Liver (tissue), 9 donors: ENCODE results near the gene ASXL2. TPM values are rescaled to one million over a fixed set of nuclear protein-coding genes. Genes with fewer than 3 reads are reported as not detected.

ENCODE experiments used
- DNase-seq: peaks from one replicate; pipeline ENCODE4 v3.0.0-alpha.2; 2017; ENCODE audit warnings: low spot score
- H3K27ac ChIP-seq, 2 donors: one replicate each; pipeline ENCODE4 v1.7.0; 2013; ENCODE audit warnings: inconsistent platforms in 2 of 2, low read length in 2 of 2, control low read depth in 1 of 2, low read depth in 1 of 2, mild to moderate bottlenecking in 1 of 2
- H3K27me3 ChIP-seq, 4 donors: one replicate each; pipeline versions ENCODE4 v1.6.1 to v1.7.0; 2013; ENCODE audit warnings: low read length in 3 of 4, inconsistent platforms in 1 of 4, mild to moderate bottlenecking in 1 of 4, moderate library complexity in 1 of 4; ENCODE audit not compliant: control insufficient read depth in 4 of 4, insufficient read depth in 4 of 4
- H3K36me3 ChIP-seq, 4 donors: one replicate each; pipeline versions ENCODE4 v1.6.1 to v1.7.0; 2013; ENCODE audit warnings: low read length in 3 of 4, mild to moderate bottlenecking in 3 of 4, low read depth in 1 of 4, moderate library complexity in 1 of 4; ENCODE audit not compliant: control insufficient read depth in 4 of 4, insufficient read depth in 3 of 4
- H3K4me1 ChIP-seq, 4 donors: one replicate each; pipeline versions ENCODE4 v1.6.1 to v1.7.0; 2013; ENCODE audit warnings: low read length in 3 of 4, mild to moderate bottlenecking in 3 of 4, moderate library complexity in 1 of 4; ENCODE audit not compliant: control insufficient read depth in 4 of 4, insufficient read depth in 4 of 4
- H3K4me3 ChIP-seq, 3 donors: one replicate each; pipeline versions ENCODE4 v1.6.1 to v1.7.0; 2013; ENCODE audit warnings: low read length in 3 of 3, control low read depth in 1 of 3, low read depth in 1 of 3, mild to moderate bottlenecking in 1 of 3
- H3K9ac ChIP-seq, 2 donors: one replicate each; pipeline ENCODE4 v1.7.0; 2013; ENCODE audit warnings: low read length in 2 of 2, mild to moderate bottlenecking in 2 of 2, moderate library complexity in 2 of 2, control low read depth in 1 of 2, low read depth in 1 of 2
- H3K9me3 ChIP-seq, 4 donors: one replicate each; pipeline versions ENCODE4 v1.6.1 to v1.7.0; 2013; ENCODE audit warnings: low read length in 3 of 4; ENCODE audit not compliant: control insufficient read depth in 4 of 4
- CTCF ChIP-seq: fragments of 150-350 bp; IDR thresholded peaks from 2 replicates; pipeline ENCODE4 v1.5.1; 2017; ENCODE audit warnings: improper control_type of control experiment, low read depth, low read length; ENCODE audit not compliant: missing input control
- EGR1 ChIP-seq, 2 donors: IDR thresholded peaks; 2 replicates each; pipeline ENCODE4 v1.6.1; 2016 to 2018; ENCODE audit warnings: antibody characterized with exemption in 2 of 2, low read depth in 2 of 2
- FOXA2 ChIP-seq: IDR thresholded peaks from 2 replicates; pipeline ENCODE4 v1.6.1; 2016; ENCODE audit warnings: antibody characterized with exemption
- GABPA ChIP-seq, 2 donors: IDR thresholded peaks in 1 of 2; conservative IDR thresholded peaks in 1 of 2; 2 replicates each; pipeline ENCODE4 v1.6.1; 2016; ENCODE audit warnings: antibody characterized with exemption in 2 of 2, mild to moderate bottlenecking in 1 of 2, moderate library complexity in 1 of 2
- HNF4A ChIP-seq, 2 donors: conservative IDR thresholded peaks; 2 replicates each; pipeline ENCODE4 v1.6.1; 2016; ENCODE audit warnings: antibody characterized with exemption in 2 of 2, mild to moderate bottlenecking in 2 of 2
- HNF4G ChIP-seq: IDR thresholded peaks from 2 replicates; pipeline ENCODE4 v1.6.1; 2016; ENCODE audit warnings: antibody characterized with exemption
- JUND ChIP-seq, 2 donors: IDR thresholded peaks; 2 replicates each; pipeline ENCODE4 v1.6.1; 2016; ENCODE audit warnings: antibody characterized with exemption in 2 of 2
- MAX ChIP-seq: IDR thresholded peaks from 2 replicates; pipeline ENCODE4 v1.6.1; 2016; ENCODE audit warnings: antibody characterized with exemption
- NR2F2 ChIP-seq: IDR thresholded peaks from 2 replicates; pipeline ENCODE4 v1.6.1; 2016; ENCODE audit warnings: antibody characterized with exemption
- RAD21 ChIP-seq, 2 donors: IDR thresholded peaks; 2 replicates each; pipeline ENCODE4 v1.6.1; 2016; ENCODE audit warnings: antibody characterized with exemption in 2 of 2, mild to moderate bottlenecking in 2 of 2
- REST ChIP-seq: IDR thresholded peaks from 2 replicates; pipeline ENCODE4 v1.6.1; 2016; ENCODE audit warnings: antibody characterized with exemption, mild to moderate bottlenecking
- RXRA ChIP-seq, 2 donors: IDR thresholded peaks; 2 replicates each; pipeline ENCODE4 v1.6.1; 2017 to 2018; ENCODE audit warnings: antibody characterized with exemption in 2 of 2, mild to moderate bottlenecking in 1 of 2
- SP1 ChIP-seq: IDR thresholded peaks from 2 replicates; pipeline ENCODE4 v1.6.1; 2018; ENCODE audit warnings: antibody characterized with exemption, mild to moderate bottlenecking
- TAF1 ChIP-seq: conservative IDR thresholded peaks from 2 replicates; pipeline ENCODE4 v1.6.1; 2016; ENCODE audit warnings: antibody characterized with exemption, mild to moderate bottlenecking
- YY1 ChIP-seq: IDR thresholded peaks from 2 replicates; pipeline ENCODE4 v1.6.1; 2016; ENCODE audit warnings: antibody characterized with exemption, mild to moderate bottlenecking
- ZBTB33 ChIP-seq: IDR thresholded peaks from 2 replicates; pipeline ENCODE4 v1.6.1; 2016; ENCODE audit warnings: antibody characterized with exemption
- WGBS: extraction: QIAGEN DNeasy Blood & Tissue Kit; methylation state at CpG from one replicate; pipeline ENCODE4 v1.1.7; 2013; 5-methylcytosine and 5-hydroxymethylcytosine counted together
- polyA plus RNA-seq, 2 donors: library from polyadenylated mRNA; stranded (reverse) in 1 of 2; unstranded in 1 of 2; fragments of 200-250 nt in 1 of 2; fragments of >200 nt in 1 of 2; fragmentation: Nextera tagmentation in 1 of 2; extraction: Ambion mirVana in 1 of 2; gene quantifications; one replicate each; pipeline versions ENCODE4 v1.2.1 to v1.2.3, GENCODE V29; 2013 to 2015
- total RNA-seq, 2 donors: library from RNA; depleted of rRNA; stranded (reverse); fragments of >200 nt; gene quantifications; one replicate each; pipeline ENCODE4 v1.2.3, GENCODE V29; 2014
- donor health status: healthy.
- donor health status: healthy.
- donor health status: healthy.
- donor health status: healthy.
- donor health status: healthy.

ASXL2 gene
- total and polyA plus RNA-seq, 4 donors = 2.4 to 7.3 (median 4.4) TPM

- H3K4me1 ChIP-seq = peaks cover 7 to 22% (median 17%) of the 10 kb centered on the region in 4 donors
- no peak for DNase-seq
- peaks cover 2 to 17% (median 12%) of the 10 kb centered on the region in 4 donors for H3K36me3 ChIP-seq
- WGBS = 95% methylated on average over 3 of the region's 3 CpGs
- no peak for TF ChIP-seq TAF1
- TF ChIP-seq SP1 = no peak
- TF ChIP-seq FOXA2 = no peak
- TF ChIP-seq NR2F2 = no peak
- no peak for TF ChIP-seq RXRA (IDR thresholded peaks at IDR 0.05)
- no peak for TF ChIP-seq REST
- TF ChIP-seq GABPA (IDR thresholded peaks at IDR 0.05 in 1 of 2, conservative IDR thresholded peaks at IDR 0.05 in 1 of 2) = no peak
- TF ChIP-seq JUND (IDR thresholded peaks at IDR 0.05) = no peak
- TF ChIP-seq CTCF = no peak
- TF ChIP-seq HNF4G = no peak
- TF ChIP-seq YY1 = no peak
- TF ChIP-seq HNF4A (conservative IDR thresholded peaks at IDR 0.05) = no peak
- no peak for TF ChIP-seq RAD21 (IDR thresholded peaks at IDR 0.05)
- TF ChIP-seq ZBTB33 = no peak
- H3K9me3 ChIP-seq = no peaks in the 10 kb centered on the region
- no peak overlapping the region for H3K4me3 ChIP-seq
- no peak overlapping the region for H3K9ac ChIP-seq
- no peaks in the 10 kb centered on the region for H3K27me3 ChIP-seq
- H3K27ac ChIP-seq = no peak overlapping the region
Measured at GRCh38 chr2:25804338-25804737, 73.9 kb downstream of the ASXL2 start.

- H3K9me3 ChIP-seq = no peaks in the 10 kb centered on the region
- H3K9ac ChIP-seq = no peak overlapping the region
- no peak overlapping the region for H3K4me3 ChIP-seq
- TF ChIP-seq EGR1 (IDR thresholded peaks at IDR 0.05; ENCODE audit: low read depth in 2 of 2) (no peak), MAX (no peak), CTCF (no peak), HNF4G (no peak), GABPA (IDR thresholded peaks at IDR 0.05 in 1 of 2, conservative IDR thresholded peaks at IDR 0.05 in 1 of 2) (no peak), RAD21 (IDR thresholded peaks at IDR 0.05) (no peak)
- no peak overlapping the region for H3K27ac ChIP-seq
- WGBS = 25% methylated on average over 1 of the region's 1 CpG
- H3K4me1 ChIP-seq = peaks cover 0 to 30% (median 10%) of the 10 kb centered on the region in 4 donors
- H3K36me3 ChIP-seq = peaks cover under 1 to 16% (median 13%) of the 10 kb centered on the region in 4 donors
- no peak for DNase-seq
- H3K27me3 ChIP-seq = no peaks in the 10 kb centered on the region
Measured at GRCh38 chr2:25799301-25799700, 79.0 kb downstream of the ASXL2 start.
